Anterior cingulate cortex (tissue), 58 donors: ENCODE measurements around the gene MAGEA6.
A peak's percentile ranks its signal among the peaks of the same experiment; 100 is the strongest.
"Not testable (repeated sequence)": the region's sequence is repeated elsewhere in the genome, so short reads cannot be mapped to it uniquely, and the experiment has no call there.

Experiments
- DNase-seq, 58 donors: peaks; one replicate each; lab custom pipeline; 2025; lab: John Stamatoyannopoulos, UW

The MAGEA6 gene, protein sequence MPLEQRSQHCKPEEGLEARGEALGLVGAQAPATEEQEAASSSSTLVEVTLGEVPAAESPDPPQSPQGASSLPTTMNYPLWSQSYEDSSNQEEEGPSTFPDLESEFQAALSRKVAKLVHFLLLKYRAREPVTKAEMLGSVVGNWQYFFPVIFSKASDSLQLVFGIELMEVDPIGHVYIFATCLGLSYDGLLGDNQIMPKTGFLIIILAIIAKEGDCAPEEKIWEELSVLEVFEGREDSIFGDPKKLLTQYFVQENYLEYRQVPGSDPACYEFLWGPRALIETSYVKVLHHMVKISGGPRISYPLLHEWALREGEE

GRCh38 chrX:152769549-152770289 is at the start of gene MAGEA6:
Gene MAGEA6 (minus strand): TSS chrX:152769689. CDS start chrX:152767650, 2,039 bp downstream.
- not testable (repeated sequence) for DNase-seq

- DNase-seq = no peak
Observed at GRCh38 chrX:152819266-152819665, 49.8 kb upstream of the MAGEA6 start.

GRCh38 chrX:152818356-152818755 is 48.9 kb upstream of the MAGEA6 start:
- DNase-seq = no peak

DNA sequence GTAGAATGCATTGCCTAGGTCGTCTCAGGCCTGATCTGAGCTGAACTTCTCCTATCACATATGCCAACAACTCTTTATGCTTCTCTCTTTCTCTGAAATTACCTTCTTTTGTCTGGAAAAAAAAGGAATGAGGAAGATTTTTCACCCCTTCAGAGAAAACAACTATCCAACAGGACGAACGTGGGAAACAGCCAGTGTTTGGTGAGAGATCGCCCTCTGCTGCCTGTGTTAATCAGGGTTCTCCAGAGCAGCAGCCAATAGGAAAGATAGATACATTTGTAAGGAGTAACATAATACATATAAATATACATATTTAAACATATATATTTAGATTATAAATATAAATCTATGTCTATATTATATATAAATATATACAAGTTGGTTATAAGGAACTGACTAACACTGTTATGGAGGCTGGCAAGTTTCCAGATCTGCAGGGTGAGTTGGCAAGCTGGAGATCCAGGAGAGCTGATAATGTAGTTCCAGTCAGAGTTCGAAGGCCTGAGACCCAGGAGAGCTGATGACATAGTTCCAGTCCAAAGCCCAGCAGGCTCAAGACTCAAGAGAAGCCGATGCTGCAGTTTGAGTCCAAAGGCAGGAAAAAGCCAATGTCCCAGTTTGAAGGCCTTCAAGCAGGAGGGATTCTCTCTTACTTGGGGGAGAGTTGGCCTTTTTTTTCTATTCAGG is 47.7 kb upstream of the MAGEA6 start:
- peak in 27 of 58 donors; percentile 0 to 44 (median 9) for DNase-seq

- no peak for DNase-seq
Observed at GRCh38 chrX:152814048-152814447, 44.6 kb upstream of the MAGEA6 start.

- no peak for DNase-seq
Observed at GRCh38 chrX:152813206-152813605, 43.7 kb upstream of the MAGEA6 start.

- DNase-seq = peak in 31 of 58 donors; percentile 0 to 55 (median 10)
Observed at GRCh38 chrX:152810403-152810802, 40.9 kb upstream of the MAGEA6 start.

DNA sequence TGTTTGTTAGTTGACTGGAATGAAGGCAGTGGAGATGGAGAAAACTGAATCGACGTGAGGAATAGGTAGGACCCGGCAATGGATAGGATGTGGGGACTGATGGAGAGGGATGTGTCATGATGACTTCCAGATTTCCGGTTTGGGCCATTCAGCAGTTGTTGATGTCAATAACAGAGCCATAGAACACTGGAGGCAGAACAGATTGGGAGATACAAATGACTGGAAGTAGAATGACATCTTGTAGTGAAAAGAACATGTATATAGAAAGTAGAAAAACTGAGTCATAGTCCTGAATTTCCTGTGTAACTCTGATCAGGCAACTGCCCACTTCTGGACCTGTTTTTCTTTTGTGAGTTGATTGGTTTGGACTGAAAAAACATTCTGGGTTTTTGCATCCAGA is 36.5 kb upstream of the MAGEA6 start:
- no peak for DNase-seq

GRCh38 chrX:152798945-152799344 is 29.5 kb upstream of the MAGEA6 start:
- DNase-seq = no peak

DNA sequence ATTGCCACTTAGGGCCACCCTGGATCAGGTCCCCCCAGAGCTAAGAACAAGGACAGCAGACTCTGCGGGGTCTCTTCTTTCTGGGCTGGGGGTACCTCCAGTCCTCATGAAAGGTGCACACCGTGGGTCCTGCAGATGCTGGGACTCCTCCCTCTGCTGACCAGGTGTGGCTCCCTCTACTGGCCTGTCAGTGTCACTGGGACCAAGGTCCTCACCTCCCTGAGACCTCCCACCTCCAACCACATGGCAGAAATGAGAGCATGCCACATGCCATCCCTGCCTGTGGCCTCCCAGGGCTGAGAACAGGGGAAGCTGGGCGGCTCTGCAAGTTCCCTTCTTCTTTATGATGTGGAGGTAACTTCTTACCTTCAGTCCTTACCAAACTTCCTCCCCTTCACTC is 17.6 kb upstream of the MAGEA6 start:
- not testable (repeated sequence) for DNase-seq

DNA sequence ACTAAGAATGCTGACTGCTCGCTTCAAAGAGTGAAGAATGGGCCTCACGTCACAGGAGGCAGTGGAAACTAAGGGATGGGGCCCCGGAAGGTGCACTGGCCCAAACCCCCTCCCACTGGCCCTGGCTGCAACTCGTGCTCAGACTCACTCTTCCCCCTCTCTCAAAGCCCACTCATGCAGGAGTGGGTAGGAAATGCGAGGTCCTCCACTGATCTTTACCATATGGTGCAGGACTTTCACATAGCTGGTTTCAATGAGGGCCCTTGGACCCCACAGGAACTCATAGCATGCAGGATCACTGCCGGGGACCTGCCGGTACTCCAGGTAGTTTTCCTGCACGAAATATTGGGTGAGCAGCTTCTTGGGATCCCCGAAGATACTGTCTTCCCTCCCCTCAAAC is 2.9 kb downstream of the MAGEA6 start:
- not testable (repeated sequence) for DNase-seq

GRCh38 chrX:152761582-152761981 is 7.9 kb downstream of the MAGEA6 start:
- DNase-seq = not testable (repeated sequence)

DNA sequence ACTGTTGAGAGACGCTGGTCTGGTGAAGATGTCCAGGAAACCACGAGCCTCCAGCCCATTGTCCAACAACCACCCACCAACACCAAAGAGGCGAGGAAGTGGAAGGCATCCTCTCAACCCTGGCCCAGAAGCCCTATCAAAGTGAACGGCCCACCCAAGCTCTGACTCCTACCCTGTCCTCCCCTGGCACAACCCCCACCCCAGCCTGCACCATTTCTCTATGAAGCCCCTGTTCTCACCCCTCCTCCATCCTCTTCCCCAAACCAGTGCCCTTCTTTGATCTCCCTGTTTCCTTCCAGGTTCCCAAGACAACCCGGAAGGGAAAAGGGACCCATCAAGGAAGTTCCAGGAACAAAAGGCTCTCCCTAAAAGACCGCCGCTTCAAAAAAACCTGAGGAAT is 9.9 kb downstream of the MAGEA6 start:
- not testable (repeated sequence) for DNase-seq

GRCh38 chrX:152758918-152759317 is 10.6 kb downstream of the MAGEA6 start, which contains the start of gene CSAG3:
Gene CSAG3 (plus strand): TSS chrX:152759218.
- DNase-seq = not testable (repeated sequence)

DNA sequence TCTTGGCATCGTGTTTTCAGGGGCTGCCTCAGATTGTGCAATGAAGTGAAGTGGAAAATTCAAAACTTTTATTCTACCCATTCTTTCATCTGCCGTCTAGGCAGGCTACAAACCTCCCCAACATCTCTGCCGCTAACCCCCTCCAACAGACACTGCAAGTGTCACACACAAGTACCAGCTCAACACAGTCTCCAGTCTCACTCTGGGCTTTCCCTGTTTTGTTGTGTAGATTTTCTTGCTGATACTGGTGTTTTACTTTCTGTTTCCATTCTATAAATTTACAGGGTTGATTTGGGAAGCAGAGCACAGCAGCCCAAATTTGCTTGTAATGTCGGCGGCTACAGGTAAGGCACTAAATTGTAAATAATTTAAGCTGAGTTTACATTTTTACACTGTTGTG is 14.6 kb downstream of the MAGEA6 start:
- not testable (repeated sequence) for DNase-seq

DNA sequence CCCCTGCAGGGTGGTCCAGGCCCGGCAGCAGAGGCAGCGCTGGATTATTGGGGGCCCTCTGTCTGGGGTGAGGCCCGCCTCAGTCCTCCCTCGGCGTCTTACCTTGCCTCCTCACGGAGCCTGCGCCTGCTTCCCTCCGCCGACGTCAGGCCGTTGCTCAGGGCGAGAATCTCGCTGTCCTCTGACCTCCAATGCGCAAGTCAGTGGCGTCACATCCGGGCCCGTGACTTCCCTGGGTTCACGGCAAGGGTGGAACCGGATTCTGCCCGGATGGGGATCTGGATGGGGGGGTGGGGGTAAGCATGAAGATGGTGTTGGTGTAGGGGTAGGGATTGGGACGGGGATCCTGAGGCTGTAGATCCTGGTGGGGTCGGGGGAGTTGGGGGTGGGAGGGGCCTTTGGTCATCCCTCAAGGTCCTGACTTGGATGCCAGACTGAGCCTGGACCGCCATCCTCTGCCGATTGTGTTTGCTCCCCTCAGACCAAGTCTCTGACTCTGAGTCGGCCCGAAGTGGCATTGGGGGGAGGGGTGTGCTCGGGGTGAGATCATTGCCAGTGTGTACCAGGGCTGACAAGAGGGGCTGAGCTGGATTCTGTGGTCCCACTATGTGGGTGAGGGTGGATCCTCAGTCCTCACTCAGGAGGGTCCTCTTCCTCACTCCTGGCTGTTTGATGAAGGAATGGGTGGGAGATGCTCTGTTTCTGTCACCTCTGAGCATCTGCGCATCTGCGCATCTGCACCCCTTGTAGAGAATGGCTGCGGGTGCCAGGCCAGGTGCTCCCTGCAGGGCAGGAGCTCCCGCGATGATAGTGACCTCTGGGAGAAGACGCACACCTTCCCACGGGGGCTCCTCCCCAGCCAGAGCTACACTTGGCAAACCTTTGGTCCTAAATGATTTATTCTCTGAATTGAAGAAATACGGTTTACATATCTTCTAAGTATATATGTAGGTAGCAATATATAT is 15.5 kb downstream of the MAGEA6 start, which contains the start of gene MAGEA2:
Gene MAGEA2, minus strand, starts transcription at position 157 of the 965 bp plus-strand sequence. CDS start 2,479 bp downstream, outside the sequence.
- not testable (repeated sequence) for DNase-seq

GRCh38 chrX:152738560-152738959 is 30.9 kb downstream of the MAGEA6 start:
- DNase-seq = no peak

DNA sequence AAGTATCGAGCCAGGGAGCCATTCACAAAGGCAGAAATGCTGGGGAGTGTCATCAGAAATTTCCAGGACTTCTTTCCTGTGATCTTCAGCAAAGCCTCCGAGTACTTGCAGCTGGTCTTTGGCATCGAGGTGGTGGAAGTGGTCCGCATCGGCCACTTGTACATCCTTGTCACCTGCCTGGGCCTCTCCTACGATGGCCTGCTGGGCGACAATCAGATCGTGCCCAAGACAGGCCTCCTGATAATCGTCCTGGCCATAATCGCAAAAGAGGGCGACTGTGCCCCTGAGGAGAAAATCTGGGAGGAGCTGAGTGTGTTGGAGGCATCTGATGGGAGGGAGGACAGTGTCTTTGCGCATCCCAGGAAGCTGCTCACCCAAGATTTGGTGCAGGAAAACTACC is 33.0 kb downstream of the MAGEA6 start:
- DNase-seq = not testable (repeated sequence)

GRCh38 chrX:152735860-152736511 is 33.5 kb downstream of the MAGEA6 start:
- no peak for DNase-seq
